Endothelial cell of umbilical vein (primary cell): ENCODE data around the gene PCDHGA1. TPM values are rescaled to one million over a fixed set of nuclear protein-coding genes. Genes with fewer than 3 reads are reported as not detected.
"Not testable (repeated sequence)": the region's sequence is repeated elsewhere in the genome, so short reads cannot be mapped to it uniquely, and the experiment has no call there.

Source experiments
- BruUV-seq: library from RNA; stranded (reverse); fragments of 400-500 nt; replicated peaks from 2 replicates; lab custom pipeline; 2021; lab: Mats Ljungman, UMichigan
- CTCF ChIA-PET: fragments of 300-600, 350-600 bp; sonication (Branson Sonifier 250); formaldehyde crosslinking; loops from one replicate; lab custom pipeline; 2021; ENCODE audit warnings: antibody characterized with exemption, inconsistent platforms; lab: Charles Lee
- POLR2A ChIA-PET: fragments of 300-600, 350-600 bp; sonication (Branson Sonifier 250); formaldehyde crosslinking; loops from one replicate; lab custom pipeline; 2021; ENCODE audit warnings: antibody characterized with exemption, inconsistent platforms; lab: Charles Lee
- DNase-seq: peaks from one replicate; pipeline ENCODE4 v3.0.0-alpha.2; 2011; ENCODE audit warnings: low read depth, low spot score
- FAIRE-seq: peaks from 2 replicates; lab custom pipeline; 2011; peaks lifted over from hg19 to GRCh38; lab: Jason Lieb, UNC
- H2AFZ ChIP-seq: 2 replicates; pipeline ENCODE4 v1.6.0; 2012; ENCODE audit warnings: low read depth, low read length, control low read depth, inconsistent platforms
- H3K27ac ChIP-seq: 2 replicates; pipeline ENCODE4 v1.5.1; 2011; ENCODE audit warnings: low read depth, mild to moderate bottlenecking, control low read depth, low read length, moderate library complexity; ENCODE audit not compliant: insufficient read depth
- H3K27me3 ChIP-seq, 2 experiments: 2 replicates each; pipeline versions ENCODE4 v1.6.0 to v1.6.1; 2011; ENCODE audit warnings: low read length in 2 of 2, mixed read lengths in 1 of 2; ENCODE audit not compliant: control insufficient read depth in 2 of 2, insufficient read depth in 2 of 2
- H3K36me3 ChIP-seq, 2 experiments: 2 replicates in 1 of 2; 3 replicates in 1 of 2; pipeline ENCODE4 v1.5.1; 2011; ENCODE audit warnings: low read length in 2 of 2, mild to moderate bottlenecking in 1 of 2, moderate library complexity in 1 of 2; ENCODE audit not compliant: control insufficient read depth in 2 of 2, insufficient read depth in 2 of 2; ENCODE audit errors: extremely low read depth in 1 of 2
- H3K4me1 ChIP-seq: 3 replicates; pipeline ENCODE4 v1.5.1; 2011; ENCODE audit warnings: mild to moderate bottlenecking, low read length; ENCODE audit not compliant: control insufficient read depth, insufficient read depth; ENCODE audit errors: extremely low read depth
- H3K4me2 ChIP-seq: 2 replicates; pipeline ENCODE4 v1.6.1; 2011; ENCODE audit warnings: low read length, control low read depth, mixed read lengths; ENCODE audit not compliant: insufficient read depth
- H3K4me3 ChIP-seq, 3 experiments: fragments of 200-600 bp in 1 of 3; sonication (generic), shearing (Covaris generic) in 1 of 3; replicated peaks in 1 of 3; 2 replicates each; pipeline ENCODE4 v1.5.1; 2011 to 2016; ENCODE audit warnings: control low read depth in 3 of 3, low read length in 3 of 3, mild to moderate bottlenecking in 2 of 3, inconsistent platforms in 1 of 3, low read depth in 1 of 3, moderate library complexity in 1 of 3; ENCODE audit not compliant: insufficient read depth in 1 of 3
- H3K79me2 ChIP-seq: 2 replicates; pipeline ENCODE4 v1.6.0; 2012; ENCODE audit warnings: low read length, inconsistent platforms; ENCODE audit not compliant: control insufficient read depth, insufficient read depth
- H3K9ac ChIP-seq: replicated peaks from 2 replicates; pipeline ENCODE3; 2011; ENCODE audit warnings: low read length, control low read depth; ENCODE audit not compliant: insufficient read depth; ENCODE audit errors: extremely low read depth
- H3K9me1 ChIP-seq: replicated peaks from 3 replicates; pipeline ENCODE4 v1.6.0; 2011; ENCODE audit warnings: mild to moderate bottlenecking, low read length; ENCODE audit not compliant: control insufficient read depth, insufficient read depth; ENCODE audit errors: extremely low read depth
- H3K9me3 ChIP-seq: replicated peaks from 2 replicates; pipeline ENCODE4 v1.5.1; 2012; ENCODE audit warnings: low read length, inconsistent platforms; ENCODE audit not compliant: control insufficient read depth, insufficient read depth
- H4K20me1 ChIP-seq: replicated peaks from 2 replicates; pipeline ENCODE3; 2011; ENCODE audit warnings: mild to moderate bottlenecking, low read length; ENCODE audit not compliant: control insufficient read depth, insufficient read depth; ENCODE audit errors: extremely low read depth
- CTCF ChIP-seq, 2 donors: IDR thresholded peaks; 1 replicate in 1 of 2; 2 replicates in 1 of 2; pipeline ENCODE4 v1.5.1; 2011; ENCODE audit warnings: low read length in 2 of 2, mild to moderate bottlenecking in 2 of 2, moderate library complexity in 2 of 2, control low read depth in 1 of 2, inconsistent platforms in 1 of 2, low read depth in 1 of 2; ENCODE audit not compliant: insufficient read depth in 1 of 2; ENCODE audit errors: extremely low read depth in 1 of 2
- EZH2 ChIP-seq: IDR thresholded peaks from 2 replicates; pipeline ENCODE4 v1.6.1; 2012; ENCODE audit warnings: borderline replicate concordance, low read depth, mild to moderate bottlenecking, moderate library complexity, low read length, inconsistent platforms; ENCODE audit not compliant: severe bottlenecking
- FOS ChIP-seq: IDR thresholded peaks from 2 replicates; pipeline ENCODE4 v1.6.1; 2011; ENCODE audit warnings: mild to moderate bottlenecking, low read length, moderate library complexity, borderline replicate concordance; ENCODE audit not compliant: insufficient read depth
- GATA2 ChIP-seq: IDR thresholded peaks from 2 replicates; pipeline ENCODE4 v1.7.0; 2011; ENCODE audit warnings: low read depth, mild to moderate bottlenecking, moderate library complexity, mixed read lengths, low read length; ENCODE audit not compliant: insufficient read length, insufficient read depth
- JUN ChIP-seq: IDR thresholded peaks from 2 replicates; pipeline ENCODE4 v1.6.1; 2011; ENCODE audit warnings: borderline replicate concordance, low read depth; ENCODE audit not compliant: insufficient read length, insufficient read depth
- MAX ChIP-seq: IDR thresholded peaks from 2 replicates; pipeline ENCODE4 v1.6.1; 2011; ENCODE audit not compliant: insufficient read depth, insufficient read length
- POLR2A ChIP-seq: IDR thresholded peaks from 2 replicates; pipeline ENCODE4 v1.6.1; 2012; ENCODE audit warnings: low read depth, mild to moderate bottlenecking, control low read depth, low read length
- POLR2AphosphoS5 ChIP-seq: IDR thresholded peaks from 2 replicates; pipeline ENCODE4 v1.6.1; 2012; ENCODE audit warnings: low read depth, mild to moderate bottlenecking, control low read depth, low read length, moderate library complexity; ENCODE audit not compliant: insufficient read depth
- dilution Hi-C: fragments of 300-500 bp; cut with MboI; formaldehyde crosslinking; loops from one replicate; pipeline ENCODE4 v1.15.0; 2019; ENCODE audit warnings: low sequenced_read_pairs; ENCODE audit not compliant: extremely low pct_ligation_motif_present
- intact Hi-C: fragments of 100-400 bp; cut with micrococcal nuclease; formaldehyde crosslinking; loops from one replicate; pipeline ENCODE4 v1.10.0; 2022
- polyA plus RNA-seq, 4 experiments: library from polyadenylated mRNA; depleted of rRNA in 3 of 4; stranded (reverse) in 3 of 4; unstranded in 1 of 4; fragments of >200 nt; gene quantifications; 2 replicates each; pipeline versions ENCODE4 v1.2.1 to v1.2.3, GENCODE V29; 2011 to 2012; ENCODE audit warnings: missing spikeins in 1 of 4
- total RNA-seq: library from RNA; stranded (reverse); gene quantifications from 2 replicates; pipeline ENCODE4 v1.2.3, GENCODE V29; 2021

The PCDHGA1 gene
- total and polyA plus RNA-seq, 2 donors (not counting 3 experiments of a cell fraction or from before 2014, with no cell fraction given): 0.22 to 0.44 TPM

GRCh38 chr5:141431286-141431685 is 101.0 kb downstream of the PCDHGA1 start:
- peaks cover 17% of the 10 kb centered on the region for H3K4me1 ChIP-seq
- TF ChIP-seq FOS (no peak), JUN (no peak), POLR2AphosphoS5 (no peak), GATA2 (no peak), POLR2A (no peak), CTCF (IDR thresholded peaks at IDR 0.05; ENCODE audit: extremely low read depth in 1 of 2, insufficient read depth in 1 of 2, low read depth in 1 of 2, low read length in 2 of 2) (no peak), MAX (no peak), EZH2 (no peak)
- no peaks in the 10 kb centered on the region for H4K20me1 ChIP-seq
- FAIRE-seq (no peak), DNase-seq (peak; percentile 33)
- H3K9ac ChIP-seq: no peak overlapping the region
- H3K4me2 ChIP-seq: peak overlapping the region; percentile 93
- no peak overlapping the region for H3K27ac ChIP-seq
- H3K36me3 ChIP-seq: no peaks in the 10 kb centered on the region
- H3K79me2 ChIP-seq: no peaks in the 10 kb centered on the region
- dilution Hi-C loops: no loop called here
- CTCF ChIA-PET: interaction anchor here (1.2 to 6.8 kb wide), 26 partner anchors 10 to 239 kb away, joined by 3 to 308 read pairs (median 20); partner anchors contain the start of genes PCDHB10, PCDHGA10, PCDHGA11 and PCDHGA3
- no TSS peak for BruUV-seq
- no peaks in the 10 kb centered on the region for H3K9me3 ChIP-seq
- peaks cover 25 to 40% of the 10 kb centered on the region in 2 experiments for H3K27me3 ChIP-seq
- H2AFZ ChIP-seq: peak overlapping the region; percentile 86
- H3K4me3 ChIP-seq: peak overlapping the region in 2 of 3 experiments; percentile 40 to 67
- POLR2A ChIA-PET: interaction anchor here (1.1 to 1.9 kb wide), 2 partner anchors 127 to 133 kb away, joined by 3 to 10 read pairs; no protein-coding TSS in a partner anchor
- intact Hi-C loops: no loop called here
- no peaks in the 10 kb centered on the region for H3K9me1 ChIP-seq

GRCh38 chr5:141432308-141432707 is 102.0 kb downstream of the PCDHGA1 start:
- intact Hi-C loops, H4K20me1 ChIP-seq, dilution Hi-C loops, DNase-seq, H3K79me2 ChIP-seq, POLR2A ChIA-PET, H3K36me3 ChIP-seq, BruUV-seq, FAIRE-seq, H3K27ac ChIP-seq, H3K9ac ChIP-seq, H3K9me3 ChIP-seq, H3K9me1 ChIP-seq, H3K4me3 ChIP-seq, H2AFZ ChIP-seq: not testable (repeated sequence)
- Histone ChIP-seq H3K4me2 (peak overlapping the region; percentile 93), H3K4me1 (peaks cover 17% of the 10 kb centered on the region), H3K27me3 (peaks cover 20 to 32% of the 10 kb centered on the region in 2 experiments)
- CTCF ChIA-PET: interaction anchor here (1.2 to 6.8 kb wide), 8 partner anchors 11 to 131 kb away, joined by 3 to 308 read pairs (median 63); partner anchors contain the start of genes PCDHGA11, PCDHGB7 and PCDHGC4

GRCh38 chr5:141432726-141433125 is 102.4 kb downstream of the PCDHGA1 start:
- not testable (repeated sequence) for H3K4me3 ChIP-seq

More at GRCh38 chr5:141432726-141433125, 102.4 kb downstream of the PCDHGA1 start:
- H3K9ac ChIP-seq, H3K79me2 ChIP-seq, H3K27ac ChIP-seq, FAIRE-seq, DNase-seq, H3K4me2 ChIP-seq, H3K9me1 ChIP-seq, intact Hi-C loops, H3K36me3 ChIP-seq, POLR2A ChIA-PET, H2AFZ ChIP-seq, H3K9me3 ChIP-seq, H4K20me1 ChIP-seq, BruUV-seq, dilution Hi-C loops: not testable (repeated sequence)
- Histone ChIP-seq H3K27me3 (peaks cover 17 to 28% of the 10 kb centered on the region in 2 experiments), H3K4me1 (peaks cover 17% of the 10 kb centered on the region)
- CTCF ChIA-PET: interaction anchor here (1.2 to 6.8 kb wide), 6 partner anchors 11 to 131 kb away, joined by 3 to 308 read pairs (median 125); partner anchors contain the start of genes PCDHGA11 and PCDHGB7
